Measurements from ENCODE around the gene TMPO. TPM values are rescaled to one million over a fixed set of nuclear protein-coding genes. Genes with fewer than 3 reads are reported as not detected.
A peak's percentile ranks its signal among the peaks of the same experiment; 100 is the strongest.

The TMPO gene
- total RNA-seq: 100 to 1,000 TPM in 3 of 5 donors, 10 to 100 TPM in 2; 37.9 to 209 (median 113) TPM
- polyA plus RNA-seq: 10 to 100 TPM; 22.8 to 29.6 (median 24.6) TPM
- long read RNA-seq, donor 1, full-length matches to known transcripts: 8 of 8 reads
- long read RNA-seq, donor 1, partial matches to known transcripts: 0 of 8 reads
- long read RNA-seq, donor 1, other reads (novel, unspliced or antisense): 0 of 8 reads
- long read RNA-seq, donor 2, full-length matches to known transcripts: 27 of 34 reads
- long read RNA-seq, donor 2, partial matches to known transcripts: 7 of 34 reads
- long read RNA-seq, donor 2, other reads (novel, unspliced or antisense): 0 of 34 reads
- long read RNA-seq, donor 3, full-length matches to known transcripts: 15 of 15 reads
- long read RNA-seq, donor 3, partial matches to known transcripts: 0 of 15 reads
- long read RNA-seq, donor 3, other reads (novel, unspliced or antisense): 0 of 15 reads
- long read RNA-seq, donor 4, partial matches to known transcripts: 9 of 9 reads
- long read RNA-seq, donor 4, other reads (novel, unspliced or antisense): 0 of 9 reads
- long read RNA-seq, donor 5, full-length matches to known transcripts: 21 of 31 reads
- long read RNA-seq, donor 5, partial matches to known transcripts: 10 of 31 reads
- long read RNA-seq, donor 5, other reads (novel, unspliced or antisense): 0 of 31 reads
- long read RNA-seq, donor 6, full-length matches to known transcripts: 53 of 96 reads
- long read RNA-seq, donor 6, partial matches to known transcripts: 43 of 96 reads
- long read RNA-seq, donor 6, other reads (novel, unspliced or antisense): 0 of 96 reads
- long read RNA-seq, donor 7, full-length matches to known transcripts: 16 of 151 reads
- long read RNA-seq, donor 7, partial matches to known transcripts: 135 of 151 reads
- long read RNA-seq, donor 7, other reads (novel, unspliced or antisense): 0 of 151 reads
- long read RNA-seq, donor 8, full-length matches to known transcripts: 21 of 52 reads
- long read RNA-seq, donor 8, partial matches to known transcripts: 31 of 52 reads
- long read RNA-seq, donor 8, other reads (novel, unspliced or antisense): 0 of 52 reads
- long read RNA-seq, donor 9, transcript TMPO-201 (4 exons, 820 nt): major isoform, 7 of 27 reads
- long read RNA-seq, donor 9, partial matches to known transcripts: 11 of 27 reads
- long read RNA-seq, donor 9, other reads (novel, unspliced or antisense): 0 of 27 reads
- long read RNA-seq, donor 10, full-length matches to known transcripts: 8 of 16 reads
- long read RNA-seq, donor 10, partial matches to known transcripts: 8 of 16 reads
- long read RNA-seq, donor 10, other reads (novel, unspliced or antisense): 0 of 16 reads

GRCh38 chr12:98515287-98516110 lies at the start of gene TMPO:
TSS of gene TMPO (plus strand) at chr12:98515590. CDS start at chr12:98515868, 278 bp downstream.
- intact Hi-C loops (cut with DNase I; ENCODE audit: low total_unique reads): loop anchor here (10.0 kb wide), 1 partner anchor 91 kb away; no protein-coding TSS in a partner anchor
- peak; percentile 94 to 98 for DNase-seq
- WGBS, 5 donors: 0 to 1% (median 0%) methylated on average over 17 to 88 of the region's 88 CpGs

DNA sequence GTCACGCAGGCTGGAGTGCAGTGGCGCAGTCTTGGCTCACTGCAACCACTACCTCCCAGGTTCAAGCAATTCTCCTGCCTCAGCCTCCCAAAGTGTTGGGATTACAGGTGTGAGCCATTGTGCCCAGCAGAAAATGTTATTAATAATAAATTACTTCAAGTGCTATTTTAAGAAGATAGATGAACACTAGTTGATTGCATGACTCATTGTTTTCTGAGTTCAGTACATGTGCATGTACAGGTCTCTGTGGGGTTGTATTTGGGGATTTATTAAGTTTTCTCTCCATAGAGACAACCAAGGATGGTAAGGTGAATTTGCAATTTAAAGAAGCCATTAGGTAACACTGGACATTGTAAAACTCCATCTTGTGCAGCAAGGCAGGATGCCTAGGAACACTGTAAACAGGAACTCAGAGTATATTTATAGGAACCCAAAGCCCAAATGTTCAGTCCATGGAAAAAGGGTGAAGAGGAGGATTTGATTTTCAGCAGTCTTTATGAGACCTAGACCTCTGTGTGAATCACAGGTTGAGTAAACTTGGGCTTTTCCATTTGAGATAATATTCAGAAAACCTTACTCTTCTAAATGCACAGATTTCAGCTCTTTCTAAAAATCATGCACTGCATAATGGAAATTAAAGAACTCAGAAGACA lies 49.3 kb upstream of the TMPO start:
- Histone ChIP-seq H3K9me3 (no peaks in the 10 kb centered on the region), H3K4me1 (no peaks in the 10 kb centered on the region), H3K27ac (no peak overlapping the region), H3K36me3 (no peaks in the 10 kb centered on the region), H3K27me3 (no peaks in the 10 kb centered on the region), H3K4me3 (no peak overlapping the region)
- WGBS, 5 donors: 80 to 94% (median 93%) methylated on average over 2 of the region's 2 CpGs
- intact Hi-C loops (cut with DNase I; ENCODE audit: low total_unique reads): no loop called here
- no peak for TF ChIP-seq POLR2A (IDR thresholded peaks at IDR 0.05)
- no peak for DNase-seq

More at GRCh38 chr12:98515287-98516110, at the start of gene TMPO:
- H3K4me1 ChIP-seq: peaks cover 27 to 59% (median 48%) of the 10 kb centered on the region in 4 donors
- H3K4me3 ChIP-seq: peak within 1 kb of the TSS; percentile 81 to 99 (median 92)
- TF ChIP-seq POLR2AphosphoS5 (IDR thresholded peaks at IDR 0.05) (peak; percentile 72 to 89 (median 88)), CTCF (IDR thresholded peaks at IDR 0.05) (peak in 1 of 7 experiments; percentile 25), POLR2A (IDR thresholded peaks at IDR 0.05) (peak in 2 of 4 donors; percentile 62 to 85), EP300 (IDR thresholded peaks at IDR 0.05) (no peak)
- no peaks in the 10 kb centered on the region for H3K27me3 ChIP-seq
- H3K36me3 ChIP-seq: no peaks in the 10 kb centered on the region
- H3K9me3 ChIP-seq: no peaks in the 10 kb centered on the region
- H3K27ac ChIP-seq: peak within 1 kb of the TSS; percentile 92 to 98 (median 94)

GRCh38 chr12:98466640-98467400 lies 48.6 kb upstream of the TMPO start:
- WGBS, 5 donors: 76 to 88% (median 81%) methylated on average over 5 of the region's 5 CpGs
- Histone ChIP-seq H3K4me3 (no peak overlapping the region), H3K4me1 (no peaks in the 10 kb centered on the region), H3K27me3 (no peaks in the 10 kb centered on the region), H3K27ac (no peak overlapping the region), H3K36me3 (no peaks in the 10 kb centered on the region), H3K9me3 (no peaks in the 10 kb centered on the region)
- intact Hi-C loops (cut with DNase I; ENCODE audit: low total_unique reads): no loop called here
- TF ChIP-seq POLR2AphosphoS5 (IDR thresholded peaks at IDR 0.05): no peak
- no peak for TF ChIP-seq POLR2A (IDR thresholded peaks at IDR 0.05)
- no peak for TF ChIP-seq EP300 (IDR thresholded peaks at IDR 0.05)
- TF ChIP-seq CTCF (IDR thresholded peaks at IDR 0.05): no peak
- no peak for DNase-seq
